Measurements from ENCODE around the gene NPW.

GRCh38 chr16:2033057-2033908 lies 13.7 kb downstream of the NPW start:
- no peak for TF ChIP-seq CTCF (IDR thresholded peaks at IDR 0.05)
- no peak for TF ChIP-seq POLR2A (IDR thresholded peaks at IDR 0.05)
